NB4 (cell line): ENCODE results near the gene B4GALT3.

Source experiments
- MYC ChIP-seq: IDR thresholded peaks from 2 replicates; pipeline ENCODE4 v1.6.1; 2011; ENCODE audit warnings: low read depth, low read length
- TF ChIP-seq, protein P1 (sequence below): IDR thresholded peaks from one replicate; pipeline ENCODE4 v1.5.1; 2012; ENCODE audit warnings: low read depth, low read length

DNA sequence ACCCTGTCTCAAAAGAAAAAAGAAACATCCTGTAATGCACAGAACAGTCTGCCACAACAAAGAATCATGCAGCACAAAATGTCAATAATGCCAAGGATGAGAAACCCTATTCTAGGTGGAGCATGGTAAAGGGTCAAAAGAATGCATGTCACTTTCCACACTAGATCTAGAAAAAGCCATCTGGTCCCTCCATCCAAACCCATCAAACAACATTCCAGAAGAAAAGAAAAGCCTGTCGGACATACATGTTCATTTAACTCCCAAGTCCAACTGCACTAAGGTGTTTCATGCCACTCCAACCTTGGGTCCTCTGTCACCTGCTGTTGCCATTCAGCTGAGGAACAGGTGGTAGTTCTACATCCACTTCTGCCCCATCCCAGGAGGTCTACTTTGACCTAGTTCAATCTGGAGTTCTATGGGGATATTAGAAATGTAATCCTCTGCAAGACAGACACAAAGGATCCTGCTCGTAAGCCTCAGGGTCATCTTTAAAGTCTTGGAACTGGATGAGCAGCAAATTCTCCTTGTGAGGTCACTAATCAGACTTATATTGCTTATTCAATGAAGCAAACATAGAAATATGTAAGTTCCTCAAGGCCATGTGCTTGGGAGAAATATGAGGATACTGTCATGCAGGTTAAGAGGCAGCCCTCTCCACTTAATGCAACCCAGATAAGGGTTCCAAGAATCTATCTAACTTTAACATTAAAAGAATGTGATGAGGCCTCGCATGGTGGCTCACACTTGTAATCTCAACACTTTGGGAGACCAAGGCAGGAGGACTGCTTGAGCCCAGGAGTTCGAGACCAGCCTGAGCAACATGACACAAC, 48.5 kb downstream of the B4GALT3 start:
- TF ChIP-seq, protein P1, sequence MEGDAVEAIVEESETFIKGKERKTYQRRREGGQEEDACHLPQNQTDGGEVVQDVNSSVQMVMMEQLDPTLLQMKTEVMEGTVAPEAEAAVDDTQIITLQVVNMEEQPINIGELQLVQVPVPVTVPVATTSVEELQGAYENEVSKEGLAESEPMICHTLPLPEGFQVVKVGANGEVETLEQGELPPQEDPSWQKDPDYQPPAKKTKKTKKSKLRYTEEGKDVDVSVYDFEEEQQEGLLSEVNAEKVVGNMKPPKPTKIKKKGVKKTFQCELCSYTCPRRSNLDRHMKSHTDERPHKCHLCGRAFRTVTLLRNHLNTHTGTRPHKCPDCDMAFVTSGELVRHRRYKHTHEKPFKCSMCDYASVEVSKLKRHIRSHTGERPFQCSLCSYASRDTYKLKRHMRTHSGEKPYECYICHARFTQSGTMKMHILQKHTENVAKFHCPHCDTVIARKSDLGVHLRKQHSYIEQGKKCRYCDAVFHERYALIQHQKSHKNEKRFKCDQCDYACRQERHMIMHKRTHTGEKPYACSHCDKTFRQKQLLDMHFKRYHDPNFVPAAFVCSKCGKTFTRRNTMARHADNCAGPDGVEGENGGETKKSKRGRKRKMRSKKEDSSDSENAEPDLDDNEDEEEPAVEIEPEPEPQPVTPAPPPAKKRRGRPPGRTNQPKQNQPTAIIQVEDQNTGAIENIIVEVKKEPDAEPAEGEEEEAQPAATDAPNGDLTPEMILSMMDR, result no peak
- no peak for TF ChIP-seq MYC
